LNCAP (cell line): ENCODE results near the gene SPPL3.

Experiments used
- TF ChIP-seq, protein P1 (sequence below): fragments of 450-650 bp; IDR thresholded peaks from 2 replicates; pipeline ENCODE4 v1.5.1; 2017; ENCODE audit warnings: mild to moderate bottlenecking

SPPL3 gene

DNA sequence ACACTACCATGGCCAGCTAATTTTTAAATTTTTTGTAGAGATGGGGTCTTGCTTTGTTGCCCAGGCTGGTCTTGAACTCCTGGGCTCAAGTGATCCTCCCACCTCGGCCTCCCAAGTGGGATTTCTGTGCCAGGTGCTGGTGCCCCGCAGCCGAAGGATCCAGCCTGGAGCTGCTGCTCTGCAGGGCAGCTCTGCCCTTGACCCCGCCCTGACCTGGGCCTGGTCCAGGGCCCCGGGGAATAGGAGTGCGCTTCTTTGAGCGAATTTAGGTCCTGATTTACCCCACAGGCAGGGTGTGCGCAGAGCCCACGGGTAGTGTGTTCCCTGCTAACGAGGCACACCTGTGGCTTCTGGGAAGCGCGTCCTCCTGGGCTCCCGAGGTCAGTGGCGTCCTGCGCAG, 163.3 kb downstream of the SPPL3 start:
- TF ChIP-seq, protein P1, sequence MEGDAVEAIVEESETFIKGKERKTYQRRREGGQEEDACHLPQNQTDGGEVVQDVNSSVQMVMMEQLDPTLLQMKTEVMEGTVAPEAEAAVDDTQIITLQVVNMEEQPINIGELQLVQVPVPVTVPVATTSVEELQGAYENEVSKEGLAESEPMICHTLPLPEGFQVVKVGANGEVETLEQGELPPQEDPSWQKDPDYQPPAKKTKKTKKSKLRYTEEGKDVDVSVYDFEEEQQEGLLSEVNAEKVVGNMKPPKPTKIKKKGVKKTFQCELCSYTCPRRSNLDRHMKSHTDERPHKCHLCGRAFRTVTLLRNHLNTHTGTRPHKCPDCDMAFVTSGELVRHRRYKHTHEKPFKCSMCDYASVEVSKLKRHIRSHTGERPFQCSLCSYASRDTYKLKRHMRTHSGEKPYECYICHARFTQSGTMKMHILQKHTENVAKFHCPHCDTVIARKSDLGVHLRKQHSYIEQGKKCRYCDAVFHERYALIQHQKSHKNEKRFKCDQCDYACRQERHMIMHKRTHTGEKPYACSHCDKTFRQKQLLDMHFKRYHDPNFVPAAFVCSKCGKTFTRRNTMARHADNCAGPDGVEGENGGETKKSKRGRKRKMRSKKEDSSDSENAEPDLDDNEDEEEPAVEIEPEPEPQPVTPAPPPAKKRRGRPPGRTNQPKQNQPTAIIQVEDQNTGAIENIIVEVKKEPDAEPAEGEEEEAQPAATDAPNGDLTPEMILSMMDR: no peak

DNA sequence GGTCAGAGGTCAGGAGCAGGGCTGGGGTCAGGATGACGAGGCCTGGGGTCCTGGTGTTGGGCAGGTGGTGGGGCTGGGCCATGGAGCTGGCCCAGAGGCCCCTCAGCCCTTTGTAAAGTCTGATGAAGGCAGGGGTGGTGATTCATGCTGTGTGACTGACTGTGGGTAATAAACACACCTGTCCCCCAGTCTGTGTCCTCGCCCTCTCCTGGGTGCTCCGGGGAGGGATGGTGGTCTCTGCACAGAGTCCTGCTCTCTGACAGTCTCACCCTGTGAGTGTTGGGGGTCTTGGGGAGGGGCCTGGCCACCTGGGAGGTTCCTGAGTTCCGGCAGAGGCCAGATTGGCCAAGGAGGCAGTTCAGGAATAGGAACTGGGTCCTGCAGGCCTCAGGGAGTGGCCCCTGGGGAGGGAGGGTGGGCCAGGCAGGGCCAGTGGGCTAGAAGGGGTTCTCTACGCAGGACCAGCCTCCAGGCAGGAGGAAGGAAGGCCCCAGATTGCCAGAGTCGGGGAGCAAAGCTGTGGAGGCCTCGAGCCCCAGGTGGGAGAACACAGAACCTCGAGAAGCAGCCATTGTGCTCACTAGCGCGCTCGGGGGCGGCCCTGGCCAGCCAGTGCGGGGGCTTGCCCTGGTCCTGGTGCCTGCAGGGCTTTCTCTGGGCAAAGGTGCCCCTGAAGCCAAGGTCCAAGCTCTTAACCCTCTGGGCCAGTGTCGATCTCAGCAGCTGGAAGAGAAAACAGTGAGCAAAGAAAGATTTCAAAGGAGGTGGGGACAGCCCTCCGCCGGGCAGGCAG, 164.1 kb downstream of the SPPL3 start:
- TF ChIP-seq, protein P1: no peak

DNA sequence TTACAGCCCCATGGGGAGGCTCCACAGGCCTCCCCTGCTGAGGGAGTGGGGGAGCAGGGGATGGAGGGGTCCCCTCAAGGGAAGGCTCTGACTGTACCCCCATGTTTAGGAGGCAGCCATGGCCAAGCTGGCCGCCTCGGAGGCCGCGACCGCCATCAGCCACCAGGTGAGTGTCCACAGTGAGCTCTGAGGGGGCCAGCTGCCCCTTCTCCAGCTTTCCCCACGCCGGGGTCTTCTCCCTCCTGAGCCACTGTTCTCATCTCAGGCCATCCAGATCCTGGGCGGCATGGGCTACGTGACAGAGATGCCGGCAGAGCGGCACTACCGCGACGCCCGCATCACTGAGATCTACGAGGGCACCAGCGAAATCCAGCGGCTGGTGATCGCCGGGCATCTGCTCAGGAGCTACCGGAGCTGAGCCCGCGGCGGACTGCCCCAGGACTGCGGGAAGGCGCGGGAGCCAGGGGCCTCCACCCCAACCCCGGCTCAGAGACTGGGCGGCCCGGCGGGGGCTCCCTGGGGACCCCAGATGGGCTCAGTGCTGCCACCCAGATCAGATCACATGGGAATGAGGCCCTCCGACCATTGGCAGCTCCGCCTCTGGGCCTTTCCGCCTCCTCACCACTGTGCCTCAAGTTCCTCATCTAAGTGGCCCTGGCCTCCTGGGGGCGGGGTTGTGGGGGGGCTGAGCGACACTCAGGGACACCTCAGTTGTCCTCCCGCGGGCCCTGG, 165.0 kb downstream of the SPPL3 start:
- TF ChIP-seq, protein P1: no peak

DNA sequence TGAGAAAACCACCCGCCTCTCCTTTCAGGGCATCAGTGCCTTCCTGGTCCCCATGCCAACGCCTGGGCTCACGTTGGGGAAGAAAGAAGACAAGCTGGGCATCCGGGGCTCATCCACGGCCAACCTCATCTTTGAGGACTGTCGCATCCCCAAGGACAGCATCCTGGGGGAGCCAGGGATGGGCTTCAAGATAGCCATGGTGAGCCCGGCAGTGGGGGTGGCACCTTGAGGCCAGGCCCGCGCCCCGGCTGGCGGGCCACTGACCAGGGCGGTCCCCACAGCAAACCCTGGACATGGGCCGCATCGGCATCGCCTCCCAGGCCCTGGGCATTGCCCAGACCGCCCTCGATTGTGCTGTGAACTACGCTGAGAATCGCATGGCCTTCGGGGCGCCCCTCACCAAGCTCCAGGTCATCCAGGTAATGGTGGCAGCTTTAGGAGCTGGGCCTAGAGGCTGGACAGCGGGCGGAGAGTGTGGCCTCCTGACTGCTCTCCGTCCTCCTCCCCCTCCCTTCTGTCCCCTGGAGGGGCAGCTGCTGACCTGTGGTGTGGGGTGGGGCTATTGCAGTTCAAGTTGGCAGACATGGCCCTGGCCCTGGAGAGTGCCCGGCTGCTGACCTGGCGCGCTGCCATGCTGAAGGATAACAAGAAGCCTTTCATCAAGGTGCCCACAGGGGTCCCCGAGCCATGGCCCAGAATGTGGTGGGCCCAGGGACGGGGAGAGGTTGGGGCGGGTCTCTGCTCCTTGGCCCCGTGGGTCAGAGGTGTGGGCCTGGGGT, 165.7 kb downstream of the SPPL3 start:
- TF ChIP-seq, protein P1: no peak

DNA sequence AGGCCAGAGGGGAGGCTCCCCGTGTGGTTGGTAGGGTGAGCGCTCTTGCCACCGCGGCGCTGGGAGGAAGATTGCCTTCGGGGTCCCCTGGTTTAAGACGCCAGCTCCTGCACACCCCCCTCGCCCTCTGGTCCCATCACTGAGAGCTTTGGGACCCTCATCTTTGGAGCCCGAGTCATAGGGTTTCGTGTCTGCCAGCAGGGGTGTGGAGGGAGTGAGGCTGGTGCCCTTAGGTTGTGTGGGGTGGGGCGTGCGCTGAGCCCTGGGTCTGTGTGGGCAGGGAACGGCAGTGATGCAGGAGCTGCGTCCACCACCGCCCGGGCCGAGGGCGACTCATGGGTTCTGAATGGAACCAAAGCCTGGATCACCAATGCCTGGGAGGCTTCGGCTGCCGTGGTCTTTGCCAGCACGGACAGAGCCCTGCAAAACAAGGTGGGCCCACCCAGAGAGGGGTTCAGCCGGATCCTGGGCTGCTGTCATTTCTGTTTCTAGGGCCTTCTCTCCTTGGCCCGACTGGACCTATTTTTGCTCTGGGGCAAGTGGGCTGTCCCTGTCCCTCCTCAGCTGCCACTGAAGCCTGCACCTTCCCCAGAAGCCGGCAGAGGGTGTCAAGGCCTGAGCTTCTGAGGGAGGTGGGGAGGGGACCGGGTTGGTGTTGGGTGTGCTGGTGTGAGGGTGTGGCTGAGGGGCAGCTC, 166.5 kb downstream of the SPPL3 start:
- TF ChIP-seq, protein P1: no peak

DNA sequence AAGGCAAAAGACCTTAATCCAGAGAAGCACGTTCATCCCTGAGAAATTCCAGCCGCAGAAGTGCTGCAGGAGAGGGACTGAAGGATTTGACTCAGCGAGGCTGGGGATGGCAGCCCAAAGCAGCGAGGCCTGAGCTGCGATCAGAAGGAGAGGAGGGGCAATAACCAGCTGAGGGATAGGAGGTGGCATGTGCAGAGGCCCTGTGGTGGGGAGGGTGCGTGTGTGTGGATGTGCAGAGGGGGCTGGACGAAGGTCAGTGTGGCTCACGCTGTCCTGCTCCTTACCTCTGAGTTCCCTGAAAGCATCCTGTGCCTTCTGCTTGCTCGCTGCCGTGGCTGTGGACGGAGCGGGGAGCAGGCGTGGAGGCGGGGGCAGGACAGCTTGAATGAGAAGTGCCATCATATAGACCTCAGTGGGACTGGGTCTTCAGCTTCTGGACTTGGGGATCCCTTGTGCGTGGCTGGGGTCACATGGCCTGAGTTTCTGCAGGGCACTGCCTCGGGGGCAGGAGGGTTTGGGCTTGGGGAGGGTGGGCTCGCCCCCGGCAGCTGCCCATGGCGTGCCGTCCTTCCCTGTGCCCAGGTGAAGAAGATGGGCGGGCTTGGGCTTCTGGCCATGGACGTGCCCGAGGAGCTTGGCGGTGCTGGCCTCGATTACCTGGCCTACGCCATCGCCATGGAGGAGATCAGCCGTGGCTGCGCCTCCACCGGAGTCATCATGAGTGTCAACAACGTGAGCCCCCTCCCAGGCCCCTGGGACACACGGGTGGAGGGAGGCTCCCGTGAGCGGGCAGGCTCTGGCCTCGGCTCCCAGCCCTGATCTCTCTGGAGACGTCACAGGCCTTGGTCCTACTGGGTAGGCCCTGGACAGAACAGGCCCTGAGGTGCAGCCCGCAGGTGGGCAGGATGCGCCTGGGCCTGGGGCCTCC, 167.5 kb downstream of the SPPL3 start:
- TF ChIP-seq, protein P1: no peak
